ENCODE measurements around the gene CR1.

- TF ChIP-seq, protein P1, sequence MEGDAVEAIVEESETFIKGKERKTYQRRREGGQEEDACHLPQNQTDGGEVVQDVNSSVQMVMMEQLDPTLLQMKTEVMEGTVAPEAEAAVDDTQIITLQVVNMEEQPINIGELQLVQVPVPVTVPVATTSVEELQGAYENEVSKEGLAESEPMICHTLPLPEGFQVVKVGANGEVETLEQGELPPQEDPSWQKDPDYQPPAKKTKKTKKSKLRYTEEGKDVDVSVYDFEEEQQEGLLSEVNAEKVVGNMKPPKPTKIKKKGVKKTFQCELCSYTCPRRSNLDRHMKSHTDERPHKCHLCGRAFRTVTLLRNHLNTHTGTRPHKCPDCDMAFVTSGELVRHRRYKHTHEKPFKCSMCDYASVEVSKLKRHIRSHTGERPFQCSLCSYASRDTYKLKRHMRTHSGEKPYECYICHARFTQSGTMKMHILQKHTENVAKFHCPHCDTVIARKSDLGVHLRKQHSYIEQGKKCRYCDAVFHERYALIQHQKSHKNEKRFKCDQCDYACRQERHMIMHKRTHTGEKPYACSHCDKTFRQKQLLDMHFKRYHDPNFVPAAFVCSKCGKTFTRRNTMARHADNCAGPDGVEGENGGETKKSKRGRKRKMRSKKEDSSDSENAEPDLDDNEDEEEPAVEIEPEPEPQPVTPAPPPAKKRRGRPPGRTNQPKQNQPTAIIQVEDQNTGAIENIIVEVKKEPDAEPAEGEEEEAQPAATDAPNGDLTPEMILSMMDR (IDR thresholded peaks at IDR 0.05 in 2 of 3, conservative IDR thresholded peaks at IDR 0.05 in 1 of 3; ENCODE audit: borderline replicate concordance in 1 of 3, insufficient read depth in 1 of 3, low read depth in 2 of 3, low read length in 2 of 3): no peak
- no peak for TF ChIP-seq CEBPB (IDR thresholded peaks at IDR 0.05; ENCODE audit: low read depth)
- no peak for TF ChIP-seq POLR2A (IDR thresholded peaks at IDR 0.05; ENCODE audit: borderline replicate concordance, extremely low read depth, insufficient read depth, insufficient read length)
- TF ChIP-seq EZH2 (IDR thresholded peaks at IDR 0.05): no peak
- TF ChIP-seq ATF3 (IDR thresholded peaks at IDR 0.05): no peak
- TF ChIP-seq, protein P2, sequence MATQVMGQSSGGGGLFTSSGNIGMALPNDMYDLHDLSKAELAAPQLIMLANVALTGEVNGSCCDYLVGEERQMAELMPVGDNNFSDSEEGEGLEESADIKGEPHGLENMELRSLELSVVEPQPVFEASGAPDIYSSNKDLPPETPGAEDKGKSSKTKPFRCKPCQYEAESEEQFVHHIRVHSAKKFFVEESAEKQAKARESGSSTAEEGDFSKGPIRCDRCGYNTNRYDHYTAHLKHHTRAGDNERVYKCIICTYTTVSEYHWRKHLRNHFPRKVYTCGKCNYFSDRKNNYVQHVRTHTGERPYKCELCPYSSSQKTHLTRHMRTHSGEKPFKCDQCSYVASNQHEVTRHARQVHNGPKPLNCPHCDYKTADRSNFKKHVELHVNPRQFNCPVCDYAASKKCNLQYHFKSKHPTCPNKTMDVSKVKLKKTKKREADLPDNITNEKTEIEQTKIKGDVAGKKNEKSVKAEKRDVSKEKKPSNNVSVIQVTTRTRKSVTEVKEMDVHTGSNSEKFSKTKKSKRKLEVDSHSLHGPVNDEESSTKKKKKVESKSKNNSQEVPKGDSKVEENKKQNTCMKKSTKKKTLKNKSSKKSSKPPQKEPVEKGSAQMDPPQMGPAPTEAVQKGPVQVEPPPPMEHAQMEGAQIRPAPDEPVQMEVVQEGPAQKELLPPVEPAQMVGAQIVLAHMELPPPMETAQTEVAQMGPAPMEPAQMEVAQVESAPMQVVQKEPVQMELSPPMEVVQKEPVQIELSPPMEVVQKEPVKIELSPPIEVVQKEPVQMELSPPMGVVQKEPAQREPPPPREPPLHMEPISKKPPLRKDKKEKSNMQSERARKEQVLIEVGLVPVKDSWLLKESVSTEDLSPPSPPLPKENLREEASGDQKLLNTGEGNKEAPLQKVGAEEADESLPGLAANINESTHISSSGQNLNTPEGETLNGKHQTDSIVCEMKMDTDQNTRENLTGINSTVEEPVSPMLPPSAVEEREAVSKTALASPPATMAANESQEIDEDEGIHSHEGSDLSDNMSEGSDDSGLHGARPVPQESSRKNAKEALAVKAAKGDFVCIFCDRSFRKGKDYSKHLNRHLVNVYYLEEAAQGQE (IDR thresholded peaks at IDR 0.05; ENCODE audit: low read depth): no peak
- TF ChIP-seq POLR2AphosphoS5 (IDR thresholded peaks at IDR 0.05; ENCODE audit: low read depth, low read length): no peak
- no peak for TF ChIP-seq TCF7L2 (IDR thresholded peaks at IDR 0.05; ENCODE audit: borderline replicate concordance, extremely low read depth, insufficient read depth, insufficient read length)
- no peak for TF ChIP-seq RAD21 (IDR thresholded peaks at IDR 0.05; ENCODE audit: low read depth)
- no peak for TF ChIP-seq YY1 (IDR thresholded peaks at IDR 0.05; ENCODE audit: extremely low read depth, insufficient replicate concordance, low read depth, low read length)
- no peak for TF ChIP-seq SRF (IDR thresholded peaks at IDR 0.05; ENCODE audit: low read depth)
- TF ChIP-seq ELF1 (IDR thresholded peaks at IDR 0.05; ENCODE audit: borderline replicate concordance, low read depth): no peak
- TF ChIP-seq MAX (IDR thresholded peaks at IDR 0.05): no peak
- no peak for TF ChIP-seq ZNF274 (IDR thresholded peaks at IDR 0.05; ENCODE audit: low read depth, low read length)
Measured at GRCh38 chr1:207669528-207670009, 173.6 kb downstream of the CR1 start.

All from HCT116 (cell line).